GM21367 (cell line): ENCODE results near the gene ASPM.

ENCODE experiments used
- ATAC-seq: cut with Tn5 transposase; IDR thresholded peaks from one replicate; pipeline ENCODE4 v1.9.1; 2021; ENCODE audit not compliant: unreplicated experiment

ASPM gene

GRCh38 chr1:197146101-197147095 lies at the start of gene ASPM:
Gene ASPM, minus strand, starts transcription at chr1:197146669. Its CDS starts 232 bp downstream, at chr1:197146437.
- peak; percentile 98 for ATAC-seq

- no peak for ATAC-seq
Observed at GRCh38 chr1:197195100-197195499, 48.6 kb upstream of the ASPM start.

GRCh38 chr1:197184190-197184589 lies 37.7 kb upstream of the ASPM start:
- ATAC-seq = no peak

GRCh38 chr1:197183195-197183748 lies 36.8 kb upstream of the ASPM start:
- ATAC-seq = no peak

GRCh38 chr1:197182716-197183115 lies 36.2 kb upstream of the ASPM start:
- no peak for ATAC-seq

GRCh38 chr1:197181982-197182381 lies 35.5 kb upstream of the ASPM start:
- peak; percentile 66 for ATAC-seq

GRCh38 chr1:197180252-197180878 lies 33.9 kb upstream of the ASPM start:
- ATAC-seq = peak; percentile 54

- no peak for ATAC-seq
Observed at GRCh38 chr1:197178998-197179397, 32.5 kb upstream of the ASPM start.

GRCh38 chr1:197174818-197175217 lies 28.3 kb upstream of the ASPM start:
- ATAC-seq = no peak

- no peak for ATAC-seq
Observed at GRCh38 chr1:197173571-197174507, 27.4 kb upstream of the ASPM start.

- no peak for ATAC-seq
Observed at GRCh38 chr1:197171531-197171930, 25.1 kb upstream of the ASPM start.

GRCh38 chr1:197170538-197170937 lies 24.1 kb upstream of the ASPM start:
- ATAC-seq = no peak

GRCh38 chr1:197159461-197159860 lies 13.0 kb upstream of the ASPM start:
- no peak for ATAC-seq

- ATAC-seq = no peak
Observed at GRCh38 chr1:197156692-197157091, 10.2 kb upstream of the ASPM start.

GRCh38 chr1:197152662-197153061 lies 6.2 kb upstream of the ASPM start:
- no peak for ATAC-seq

GRCh38 chr1:197151185-197151584 lies 4.7 kb upstream of the ASPM start:
- no peak for ATAC-seq

GRCh38 chr1:197150336-197151005 lies 4.0 kb upstream of the ASPM start:
- ATAC-seq = no peak

- ATAC-seq = no peak
Observed at GRCh38 chr1:197149340-197149739, 2.9 kb upstream of the ASPM start.

GRCh38 chr1:197145446-197146024 lies 934 bp downstream of the ASPM start:
- ATAC-seq = no peak
